ENCODE data around the gene RXRA. TPM values are rescaled to one million over a fixed set of nuclear protein-coding genes. Genes with fewer than 3 reads are reported as not detected.

RXRA gene
- total RNA-seq, 1 donor from 2014 or later: 129 TPM

DNA sequence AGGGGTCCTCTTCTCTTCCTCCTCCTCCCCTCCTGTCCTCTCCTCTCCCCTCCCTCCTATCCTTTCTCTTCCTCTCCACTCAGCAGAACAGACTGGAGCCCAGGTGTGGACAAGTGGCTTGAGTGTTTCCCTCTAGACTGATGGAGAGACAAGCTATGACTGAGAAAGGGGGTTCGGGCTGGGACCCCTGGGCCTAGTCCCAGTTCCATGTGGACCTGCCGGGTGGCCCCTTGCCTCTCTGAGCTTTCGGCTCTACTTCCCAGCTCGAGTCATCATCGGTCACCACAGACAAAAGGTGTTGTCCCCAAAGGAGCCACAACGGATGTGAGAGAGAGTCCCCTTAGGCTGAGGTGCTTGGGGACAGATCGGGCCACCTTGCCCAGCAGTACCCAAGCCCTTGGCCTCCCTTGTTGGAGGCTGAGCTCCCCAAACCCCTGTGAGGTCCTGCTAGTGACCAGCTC is 3.4 kb upstream of the RXRA start:
- DNase-seq (ENCODE audit: low spot score): no peak

GRCh38 chr9:134323741-134324358 is 2.4 kb upstream of the RXRA start:
- no peak for DNase-seq (ENCODE audit: low spot score)

DNA sequence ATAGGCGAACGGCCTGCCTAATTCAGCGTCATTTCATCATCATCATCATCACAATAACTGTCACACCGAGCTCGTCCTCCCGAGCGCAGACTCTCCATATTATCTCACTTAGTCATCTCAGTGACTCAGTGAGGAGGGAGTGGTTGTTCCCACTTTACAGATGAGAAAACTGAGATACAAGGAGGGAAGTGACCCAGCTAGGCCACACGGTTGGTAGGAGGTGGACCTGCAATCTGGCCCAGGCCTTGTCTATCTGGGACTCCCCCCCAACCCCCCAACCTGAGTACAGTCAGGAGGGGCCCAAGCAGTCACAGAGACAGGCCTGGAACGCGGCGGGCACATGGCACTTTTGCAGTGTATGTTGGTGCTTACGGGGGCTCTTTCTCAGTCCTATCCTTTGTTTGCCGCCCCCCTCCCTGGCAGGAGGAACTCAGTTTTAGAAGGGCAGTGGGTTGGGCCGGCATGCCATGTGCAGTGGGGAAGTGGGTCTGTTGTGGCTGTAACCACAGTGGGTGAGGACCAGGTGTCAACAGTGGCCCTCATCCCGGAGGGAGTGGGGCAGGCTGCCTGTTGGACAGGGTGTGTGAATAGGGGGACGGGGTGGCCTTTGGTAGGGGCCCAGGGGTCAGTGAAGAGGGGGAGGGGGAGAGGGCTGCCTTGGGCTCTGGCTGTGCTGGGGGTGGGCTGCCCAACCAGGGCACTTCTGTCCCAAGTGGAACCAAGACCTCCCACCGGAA is 1.7 kb upstream of the RXRA start:
- DNase-seq (ENCODE audit: low spot score): no peak

- no peak for DNase-seq (ENCODE audit: low spot score)
Measured at GRCh38 chr9:134325096-134325812, 1.0 kb upstream of the RXRA start.

- no peak for DNase-seq (ENCODE audit: low spot score)
Measured at GRCh38 chr9:134326724-134327601, 708 bp downstream of the RXRA start.

DNA sequence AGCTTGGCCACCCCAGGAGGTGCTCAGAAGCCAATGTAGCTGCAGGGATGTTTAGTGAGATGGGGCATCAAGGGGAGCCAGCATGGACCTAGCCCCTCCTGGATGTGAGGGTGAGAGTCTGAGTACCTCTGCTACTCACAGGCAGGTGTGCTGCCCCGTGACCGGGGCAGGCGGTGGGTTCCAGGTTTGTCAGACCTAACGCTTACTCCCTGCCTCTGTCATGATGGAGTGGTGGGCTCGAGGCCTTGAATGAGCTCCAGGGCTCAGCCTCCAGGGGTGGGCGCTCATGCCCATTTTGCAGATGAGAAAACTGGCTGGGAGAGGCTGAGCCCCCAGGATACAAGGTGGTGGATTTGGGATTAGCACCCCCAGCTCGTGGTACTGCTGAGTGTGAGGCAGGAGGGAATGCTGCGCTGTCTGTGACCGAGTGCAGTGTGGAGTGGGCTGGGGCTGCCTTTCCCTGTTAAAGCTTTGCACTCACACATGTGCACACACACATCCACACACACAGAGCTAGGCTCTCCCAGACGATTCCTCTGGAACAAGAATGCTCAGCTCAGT is 1.5 kb downstream of the RXRA start:
- no peak for DNase-seq (ENCODE audit: low spot score)

DNA sequence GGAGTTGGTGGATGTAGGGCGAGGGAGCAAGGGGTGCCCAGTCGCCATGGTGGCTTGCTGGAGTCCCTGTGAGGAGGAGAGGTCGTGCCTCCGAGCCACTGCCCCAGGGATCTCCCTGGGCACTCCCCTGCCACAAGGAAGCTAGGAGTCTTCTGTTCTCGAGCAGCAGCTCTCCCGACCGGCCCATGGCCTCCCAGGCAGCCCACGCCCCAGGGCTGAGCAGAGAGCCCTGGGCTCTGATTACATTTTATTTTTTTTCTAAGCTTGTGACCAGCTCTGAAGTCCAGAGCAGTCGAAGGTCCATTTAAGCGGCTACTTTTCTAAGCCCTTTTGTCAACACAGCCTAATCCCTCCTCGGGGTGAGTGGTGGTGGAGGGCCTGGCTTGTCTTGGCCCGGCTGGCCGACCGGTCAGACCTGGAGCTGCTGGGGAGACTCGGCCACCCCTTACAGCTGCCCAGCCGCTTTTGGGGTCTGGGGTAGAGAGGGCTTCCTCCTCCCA is 2.1 kb downstream of the RXRA start:
- DNase-seq (ENCODE audit: low spot score): no peak

DNA sequence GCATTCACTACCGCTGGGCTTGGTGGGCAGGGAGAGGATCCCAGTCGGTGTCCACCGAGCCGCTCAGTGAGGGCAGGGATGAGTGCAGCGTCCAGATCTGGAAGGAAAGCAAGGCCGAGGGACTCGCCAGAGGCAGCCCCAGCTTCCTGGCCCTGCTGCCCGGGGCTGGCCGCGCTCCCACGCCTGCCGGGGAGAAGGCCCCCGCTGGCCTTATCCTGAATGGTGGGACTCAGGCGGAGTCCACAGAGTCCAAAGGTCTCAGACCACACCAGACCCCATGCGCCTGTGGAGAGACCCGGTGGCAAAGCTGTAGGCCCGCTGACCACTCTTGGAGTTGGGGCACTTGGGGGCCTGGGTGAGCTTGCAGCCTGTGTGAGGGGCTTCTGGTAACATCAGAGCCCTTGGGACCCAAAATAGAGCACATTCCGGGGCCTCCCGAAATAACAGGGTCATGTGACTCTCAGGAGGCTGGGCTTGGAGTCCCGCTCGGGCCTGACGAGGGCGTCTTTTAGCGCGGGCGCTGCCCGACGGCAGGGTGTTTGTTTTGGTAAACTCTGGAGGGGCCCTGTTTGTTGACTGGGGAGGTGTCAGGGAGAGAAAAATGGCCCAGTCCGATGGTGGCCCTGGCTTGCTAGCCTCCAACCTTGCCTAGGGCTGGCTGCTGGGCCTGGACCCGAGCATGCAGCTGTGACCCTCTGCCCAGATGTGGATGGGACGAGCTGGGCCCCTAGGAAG is 2.8 kb downstream of the RXRA start:
- DNase-seq (ENCODE audit: low spot score): no peak

- no peak for DNase-seq (ENCODE audit: low spot score)
Measured at GRCh38 chr9:134329576-134329855, 3.3 kb downstream of the RXRA start.

GRCh38 chr9:134329886-134330285 is 3.6 kb downstream of the RXRA start:
- DNase-seq (ENCODE audit: low spot score): no peak

DNA sequence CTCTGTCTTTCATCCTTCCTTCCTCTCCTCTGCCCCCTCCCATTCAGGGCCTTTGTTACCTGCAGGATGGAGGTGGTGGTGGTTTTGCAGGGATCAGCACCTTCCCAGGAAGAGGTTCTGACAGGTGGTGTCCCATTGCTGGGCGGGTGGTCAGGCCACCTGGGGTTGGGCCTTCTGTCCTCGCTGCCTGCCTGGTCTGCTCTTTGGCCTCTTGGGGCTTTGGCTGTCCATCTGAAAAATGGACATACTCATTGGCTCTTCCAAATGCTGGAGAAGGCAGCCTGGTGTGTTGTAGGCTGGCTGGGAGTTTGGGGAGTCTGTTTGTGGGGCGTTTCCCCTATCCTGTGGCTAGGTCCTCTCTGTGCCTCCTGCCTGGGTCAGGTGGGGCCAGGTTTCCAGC is 4.3 kb downstream of the RXRA start:
- DNase-seq (ENCODE audit: low spot score): no peak

- no peak for DNase-seq (ENCODE audit: low spot score)
Measured at GRCh38 chr9:134331186-134332025, 5.2 kb downstream of the RXRA start.

GRCh38 chr9:134332266-134332665 is 6.0 kb downstream of the RXRA start:
- no peak for DNase-seq (ENCODE audit: low spot score)

GRCh38 chr9:134332841-134333233 is 6.6 kb downstream of the RXRA start:
- no peak for DNase-seq (ENCODE audit: low spot score)

DNA sequence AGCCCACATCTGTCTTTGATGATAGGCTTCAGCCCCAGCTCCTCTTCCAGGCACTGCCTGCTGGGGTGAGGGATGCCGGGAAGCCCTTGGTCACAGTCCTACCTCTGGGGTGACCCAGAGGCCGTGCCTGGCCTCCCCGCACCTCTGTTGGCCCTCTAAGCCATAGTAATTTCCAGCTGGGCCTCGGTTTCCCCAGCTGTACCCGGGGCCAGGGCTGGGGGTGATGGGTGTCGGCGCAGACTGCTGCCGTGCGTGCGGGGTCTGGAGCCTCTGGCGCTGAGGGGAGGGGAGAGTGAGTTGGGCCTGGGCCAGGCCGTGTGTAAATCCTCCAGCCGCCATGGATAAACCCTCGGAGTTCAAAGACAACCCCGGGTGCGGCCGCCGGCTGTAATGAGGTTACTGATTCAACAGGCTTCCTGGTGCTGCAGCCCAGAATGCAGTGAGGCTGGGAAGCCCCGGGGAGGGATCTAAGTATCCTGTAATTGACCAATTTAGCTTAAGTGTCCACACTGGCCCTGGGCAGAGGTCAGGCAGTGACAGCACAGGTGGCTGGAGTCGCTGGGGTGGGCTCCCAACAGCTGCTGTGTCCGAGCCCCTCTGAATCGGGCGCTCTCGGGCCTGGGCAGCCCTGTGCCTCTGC is 7.1 kb downstream of the RXRA start:
- DNase-seq (ENCODE audit: low spot score): no peak

GRCh38 chr9:134333874-134334581 is 7.8 kb downstream of the RXRA start:
- no peak for DNase-seq (ENCODE audit: low spot score)

- DNase-seq (ENCODE audit: low spot score): no peak
Measured at GRCh38 chr9:134335061-134335460, 8.8 kb downstream of the RXRA start.

- no peak for DNase-seq (ENCODE audit: low spot score)
Measured at GRCh38 chr9:134335486-134336220, 9.4 kb downstream of the RXRA start.
